ENCODE measurements around the gene ALAS1.

Gene ALAS1

GRCh38 chr3:52195291-52195597 lies 2.7 kb upstream of the ALAS1 start:
- H3K23ac ChIP-seq (ENCODE audit: low read depth, low read length, poor library complexity), result no peak overlapping the region
- peaks cover 16 to 22% of the 10 kb centered on the region in 2 donors for H3K4me1 ChIP-seq (ENCODE audit: control insufficient read depth in 2 of 2, insufficient read depth in 1 of 2, low read depth in 1 of 2, low read length in 2 of 2)
- H3K4me3 ChIP-seq (ENCODE audit: low read length in 2 of 2), result no peak overlapping the region
- no peak overlapping the region for H3K4me2 ChIP-seq (ENCODE audit: insufficient read depth, low read length, poor library complexity, severe bottlenecking)
- H2BK120ac ChIP-seq (ENCODE audit: low read depth, low read length), result no peak overlapping the region
- no peak overlapping the region for H2BK5ac ChIP-seq (ENCODE audit: low read length)
- no peak overlapping the region for H3K27ac ChIP-seq (replicated peaks; ENCODE audit: low read length)
- H3K36me3 ChIP-seq (replicated peaks in 1 of 2; ENCODE audit: control insufficient read depth in 2 of 2, insufficient read depth in 2 of 2, low read length in 2 of 2), result peaks cover 3 to 13% of the 10 kb centered on the region in 2 donors
- no peak overlapping the region for H4K8ac ChIP-seq (ENCODE audit: low read depth, low read length)
- no peak for DNase-seq (ENCODE audit: low spot score)
- no peak overlapping the region for H4K91ac ChIP-seq (ENCODE audit: low read depth, low read length, poor library complexity)
- no peaks in the 10 kb centered on the region for H3K27me3 ChIP-seq (ENCODE audit: control insufficient read depth in 3 of 3, insufficient read depth in 3 of 3, low read depth in 1 of 3, low read length in 3 of 3)
- no peak overlapping the region for H3K9ac ChIP-seq (ENCODE audit: low read depth, low read length, poor library complexity)
- H2BK12ac ChIP-seq (ENCODE audit: low read length), result no peak overlapping the region
- H3K14ac ChIP-seq (ENCODE audit: low read length), result no peak overlapping the region
- H2AFZ ChIP-seq (ENCODE audit: low read length), result no peak overlapping the region
- peaks cover 8% of the 10 kb centered on the region for H3K79me1 ChIP-seq (ENCODE audit: low read depth, low read length)
- no peak overlapping the region for H2BK15ac ChIP-seq (ENCODE audit: low read length)
- WGBS, 2 donors (ENCODE audit: extremely low coverage in 2 of 2, insufficient read length in 2 of 2, insufficient replicate concordance in 1 of 2), result 100% methylated on average over 1 of the region's 3 CpGs; no CpG with 5 or more reads in 1 of the 2 donors
- no peak overlapping the region for H2AK5ac ChIP-seq (ENCODE audit: low read depth, low read length)
- no peak overlapping the region for H3K4ac ChIP-seq (ENCODE audit: low read length)
- no peaks in the 10 kb centered on the region for H3K9me3 ChIP-seq (replicated peaks in 1 of 2; ENCODE audit: control insufficient read depth in 2 of 2, insufficient read depth in 1 of 2, low read depth in 1 of 2, low read length in 2 of 2)
- H3K18ac ChIP-seq (ENCODE audit: low read length), result no peak overlapping the region

DNA sequence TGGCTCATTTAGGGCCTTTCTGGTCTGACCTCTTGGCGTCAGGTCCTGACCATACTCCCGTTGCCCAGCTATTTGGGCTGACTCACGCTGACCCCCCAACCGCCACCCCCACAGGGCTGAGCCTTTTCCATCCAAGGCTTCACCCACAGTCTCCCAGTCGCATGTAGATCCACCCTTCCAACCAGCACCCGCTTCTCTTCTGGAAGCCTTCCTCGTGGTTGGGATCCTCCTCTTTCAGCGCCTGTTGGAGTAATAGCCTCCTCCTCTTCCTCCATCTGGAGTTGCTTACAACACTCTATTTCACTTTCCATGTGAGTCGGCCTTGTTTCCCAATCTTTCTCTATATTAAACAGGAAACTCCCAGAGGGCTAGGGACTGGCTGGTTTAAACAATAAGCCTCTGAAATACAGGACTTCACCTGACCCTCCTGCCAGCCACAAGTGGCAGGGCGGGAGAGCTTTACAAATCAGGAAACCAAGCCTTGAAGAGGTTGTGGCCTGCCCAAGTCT lies 2.1 kb upstream of the ALAS1 start:
- no CpG with 5 or more reads among the region's 10 CpGs for WGBS, 2 donors (ENCODE audit: extremely low coverage in 2 of 2, insufficient read length in 2 of 2, insufficient replicate concordance in 1 of 2)
- Histone ChIP-seq H2AK5ac (ENCODE audit: low read depth, low read length) (peak overlapping the region; percentile 40), H3K4ac (ENCODE audit: low read length) (no peak overlapping the region), H3K4me3 (ENCODE audit: low read length in 2 of 2) (no peak overlapping the region), H3K9ac (ENCODE audit: low read depth, low read length, poor library complexity) (no peak overlapping the region), H2BK12ac (ENCODE audit: low read length) (no peak overlapping the region), H3K27ac (replicated peaks; ENCODE audit: low read length) (no peak overlapping the region), H3K14ac (ENCODE audit: low read length) (no peak overlapping the region), H3K23ac (ENCODE audit: low read depth, low read length, poor library complexity) (no peak overlapping the region), H3K27me3 (ENCODE audit: control insufficient read depth in 3 of 3, insufficient read depth in 3 of 3, low read depth in 1 of 3, low read length in 3 of 3) (no peaks in the 10 kb centered on the region), H3K4me2 (ENCODE audit: insufficient read depth, low read length, poor library complexity, severe bottlenecking) (no peak overlapping the region), H3K79me1 (ENCODE audit: low read depth, low read length) (peaks cover 8% of the 10 kb centered on the region), H4K8ac (ENCODE audit: low read depth, low read length) (no peak overlapping the region), H2BK5ac (ENCODE audit: low read length) (no peak overlapping the region), H2BK120ac (ENCODE audit: low read depth, low read length) (no peak overlapping the region), H3K4me1 (ENCODE audit: control insufficient read depth in 2 of 2, insufficient read depth in 1 of 2, low read depth in 1 of 2, low read length in 2 of 2) (peaks cover 11 to 16% of the 10 kb centered on the region in 2 donors), H2AFZ (ENCODE audit: low read length) (no peak overlapping the region), H3K18ac (ENCODE audit: low read length) (no peak overlapping the region), H3K9me3 (replicated peaks in 1 of 2; ENCODE audit: control insufficient read depth in 2 of 2, insufficient read depth in 1 of 2, low read depth in 1 of 2, low read length in 2 of 2) (no peaks in the 10 kb centered on the region), H4K91ac (ENCODE audit: low read depth, low read length, poor library complexity) (no peak overlapping the region), H3K36me3 (replicated peaks in 1 of 2; ENCODE audit: control insufficient read depth in 2 of 2, insufficient read depth in 2 of 2, low read length in 2 of 2) (peaks cover 5 to 20% of the 10 kb centered on the region in 2 donors), H2BK15ac (ENCODE audit: low read length) (no peak overlapping the region)
- no peak for DNase-seq (ENCODE audit: low spot score)

DNA sequence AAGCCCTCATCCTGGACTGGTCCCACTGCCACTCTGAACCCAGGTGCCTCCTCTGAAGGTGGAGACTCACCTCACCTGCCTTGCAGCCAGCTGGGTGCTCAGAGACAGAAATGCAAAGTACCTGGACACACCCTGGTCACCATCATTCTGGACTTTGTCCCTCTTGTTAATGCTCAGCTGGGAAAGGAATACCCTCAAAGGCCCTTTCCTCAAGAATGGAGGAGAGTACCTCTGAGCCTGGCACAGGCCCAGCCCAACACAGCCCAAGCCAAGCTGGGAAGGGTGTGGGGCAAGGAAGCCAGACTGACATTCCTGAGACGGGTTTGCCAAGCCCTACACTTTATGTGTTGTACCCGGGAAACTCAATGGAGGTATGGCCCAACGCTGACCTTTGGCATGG lies 983 bp upstream of the ALAS1 start:
- Histone ChIP-seq H2AFZ (ENCODE audit: low read length) (no peak overlapping the region), H3K9ac (ENCODE audit: low read depth, low read length, poor library complexity) (no peak overlapping the region), H2BK12ac (ENCODE audit: low read length) (peak overlapping the region; percentile 14), H2BK15ac (ENCODE audit: low read length) (peak overlapping the region; percentile 96), H3K4me2 (ENCODE audit: insufficient read depth, low read length, poor library complexity, severe bottlenecking) (no peak overlapping the region), H3K36me3 (replicated peaks in 1 of 2; ENCODE audit: control insufficient read depth in 2 of 2, insufficient read depth in 2 of 2, low read length in 2 of 2) (peaks cover 10 to 31% of the 10 kb centered on the region in 2 donors), H3K4ac (ENCODE audit: low read length) (no peak overlapping the region), H3K4me1 (ENCODE audit: control insufficient read depth in 2 of 2, insufficient read depth in 1 of 2, low read depth in 1 of 2, low read length in 2 of 2) (peaks cover 7 to 9% of the 10 kb centered on the region in 2 donors), H2BK120ac (ENCODE audit: low read depth, low read length) (no peak overlapping the region), H3K4me3 (ENCODE audit: low read length in 2 of 2) (no peak overlapping the region), H3K79me1 (ENCODE audit: low read depth, low read length) (peaks cover 8% of the 10 kb centered on the region), H4K91ac (ENCODE audit: low read depth, low read length, poor library complexity) (no peak overlapping the region), H3K9me3 (replicated peaks in 1 of 2; ENCODE audit: control insufficient read depth in 2 of 2, insufficient read depth in 1 of 2, low read depth in 1 of 2, low read length in 2 of 2) (no peaks in the 10 kb centered on the region), H3K23ac (ENCODE audit: low read depth, low read length, poor library complexity) (no peak overlapping the region), H3K14ac (ENCODE audit: low read length) (no peak overlapping the region), H3K27ac (replicated peaks; ENCODE audit: low read length) (no peak overlapping the region), H3K27me3 (ENCODE audit: control insufficient read depth in 3 of 3, insufficient read depth in 3 of 3, low read depth in 1 of 3, low read length in 3 of 3) (no peaks in the 10 kb centered on the region), H3K18ac (ENCODE audit: low read length) (no peak overlapping the region), H2AK5ac (ENCODE audit: low read depth, low read length) (peak overlapping the region; percentile 1), H4K8ac (ENCODE audit: low read depth, low read length) (no peak overlapping the region), H2BK5ac (ENCODE audit: low read length) (no peak overlapping the region)
- no peak for DNase-seq (ENCODE audit: low spot score)
- WGBS, 2 donors (ENCODE audit: extremely low coverage in 2 of 2, insufficient read length in 2 of 2, insufficient replicate concordance in 1 of 2), result no CpG with 5 or more reads among the region's 3 CpGs

DNA sequence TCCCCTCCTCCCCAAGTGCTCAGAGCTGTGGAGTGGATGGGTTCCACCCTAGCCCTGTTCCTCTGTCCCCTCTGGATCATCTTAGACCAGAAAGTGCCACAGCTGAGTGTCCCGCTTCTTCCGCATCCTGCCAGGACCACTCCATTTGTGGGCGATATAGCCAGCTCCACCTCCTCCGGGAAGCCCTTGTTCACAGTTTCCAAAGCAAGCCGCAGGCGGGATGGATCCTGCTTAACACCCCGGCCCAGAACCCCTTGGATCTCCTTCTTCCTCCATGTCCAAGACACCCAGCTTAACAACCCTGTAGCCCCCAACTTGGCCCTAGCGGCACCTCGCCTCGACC lies 490 bp upstream of the ALAS1 start:
- peak overlapping the region; percentile 88 for H3K9ac ChIP-seq (ENCODE audit: low read depth, low read length, poor library complexity)
- peak overlapping the region; percentile 43 for H4K8ac ChIP-seq (ENCODE audit: low read depth, low read length)
- H3K4me1 ChIP-seq (ENCODE audit: control insufficient read depth in 2 of 2, insufficient read depth in 1 of 2, low read depth in 1 of 2, low read length in 2 of 2), result peaks cover 7 to 9% of the 10 kb centered on the region in 2 donors
- peak overlapping the region; percentile 72 for H3K4me3 ChIP-seq (ENCODE audit: low read length in 2 of 2)
- H3K18ac ChIP-seq (ENCODE audit: low read length), result peak overlapping the region; percentile 96
- peaks cover 8% of the 10 kb centered on the region for H3K79me1 ChIP-seq (ENCODE audit: low read depth, low read length)
- peak overlapping the region; percentile 68 for H3K27ac ChIP-seq (replicated peaks; ENCODE audit: low read length)
- H3K36me3 ChIP-seq (replicated peaks in 1 of 2; ENCODE audit: control insufficient read depth in 2 of 2, insufficient read depth in 2 of 2, low read length in 2 of 2), result peaks cover 12 to 36% of the 10 kb centered on the region in 2 donors
- peak overlapping the region; percentile 58 for H3K14ac ChIP-seq (ENCODE audit: low read length)
- H3K27me3 ChIP-seq (ENCODE audit: control insufficient read depth in 3 of 3, insufficient read depth in 3 of 3, low read depth in 1 of 3, low read length in 3 of 3), result no peaks in the 10 kb centered on the region
- H3K23ac ChIP-seq (ENCODE audit: low read depth, low read length, poor library complexity), result peak overlapping the region; percentile 98
- H4K91ac ChIP-seq (ENCODE audit: low read depth, low read length, poor library complexity), result peak overlapping the region; percentile 56
- peak overlapping the region; percentile 96 for H2AFZ ChIP-seq (ENCODE audit: low read length)
- H3K9me3 ChIP-seq (replicated peaks in 1 of 2; ENCODE audit: control insufficient read depth in 2 of 2, insufficient read depth in 1 of 2, low read depth in 1 of 2, low read length in 2 of 2), result no peaks in the 10 kb centered on the region
- DNase-seq (ENCODE audit: low spot score), result no peak
- H2BK15ac ChIP-seq (ENCODE audit: low read length), result peak overlapping the region; percentile 96
- H3K4ac ChIP-seq (ENCODE audit: low read length), result no peak overlapping the region
- H2BK120ac ChIP-seq (ENCODE audit: low read depth, low read length), result no peak overlapping the region
- no CpG with 5 or more reads among the region's 10 CpGs for WGBS, 2 donors (ENCODE audit: extremely low coverage in 2 of 2, insufficient read length in 2 of 2, insufficient replicate concordance in 1 of 2)
- H2BK12ac ChIP-seq (ENCODE audit: low read length), result peak overlapping the region; percentile 14
- H2AK5ac ChIP-seq (ENCODE audit: low read depth, low read length), result peak overlapping the region; percentile 1
- H3K4me2 ChIP-seq (ENCODE audit: insufficient read depth, low read length, poor library complexity, severe bottlenecking), result peak overlapping the region; percentile 51
- H2BK5ac ChIP-seq (ENCODE audit: low read length), result peak overlapping the region; percentile 91
